Glutamatergic neuron (in vitro differentiated cells): Measurements from ENCODE around the gene PROCR. TPM values are rescaled to one million over a fixed set of nuclear protein-coding genes. Genes with fewer than 3 reads are reported as not detected.
"Not testable (repeated sequence)": the region's sequence is repeated elsewhere in the genome, so short reads cannot be mapped to it uniquely, and the experiment has no call there.

Source experiments
- DNase-seq: peaks from one replicate; pipeline ENCODE4 v3.0.0; 2022
- H3K27ac Mint-ChIP-seq: one replicate; pipeline ENCODE4 v1.8.0; 2020; ENCODE audit warnings: mild to moderate bottlenecking, mixed read lengths, inconsistent platforms; ENCODE audit not compliant: unreplicated experiment
- H3K27me3 Mint-ChIP-seq: one replicate; pipeline ENCODE4 v1.8.0; 2020; ENCODE audit warnings: mild to moderate bottlenecking, moderate library complexity, mixed read lengths, inconsistent platforms; ENCODE audit not compliant: unreplicated experiment
- H3K36me3 Mint-ChIP-seq: one replicate; pipeline ENCODE4 v1.8.0; 2020; ENCODE audit warnings: mild to moderate bottlenecking, mixed read lengths, inconsistent platforms; ENCODE audit not compliant: unreplicated experiment
- H3K4me1 Mint-ChIP-seq: one replicate; pipeline ENCODE4 v1.8.0; 2020; ENCODE audit warnings: mild to moderate bottlenecking, low read depth, mixed read lengths, inconsistent platforms; ENCODE audit not compliant: unreplicated experiment
- H3K4me3 Mint-ChIP-seq: one replicate; pipeline ENCODE4 v1.8.0; 2020; ENCODE audit warnings: mild to moderate bottlenecking, mixed read lengths, inconsistent platforms; ENCODE audit not compliant: unreplicated experiment
- H3K9me3 Mint-ChIP-seq: one replicate; pipeline ENCODE4 v1.8.0; 2020; ENCODE audit warnings: mild to moderate bottlenecking, moderate library complexity, mixed read lengths, inconsistent platforms; ENCODE audit not compliant: unreplicated experiment
- total RNA-seq: library from RNA; stranded (reverse); fragmentation: NEBNext Ultra II Directional; extraction: Animal tissue kit (Norgen Biotek cat#: 25700); gene quantifications from one replicate; pipeline ENCODE4 v1.2.1, GENCODE V29; 2021; ENCODE audit not compliant: unreplicated experiment
- TF ChIP-seq, protein P1 (sequence below): fragments of 200-600 bp; sonication (generic); IDR thresholded peaks from one replicate; pipeline ENCODE4 v1.5.0; 2021; ENCODE audit not compliant: partially characterized antibody, unreplicated experiment

The PROCR gene
- total RNA-seq, 1 donor from 2014 or later = 0.32 TPM

DNA sequence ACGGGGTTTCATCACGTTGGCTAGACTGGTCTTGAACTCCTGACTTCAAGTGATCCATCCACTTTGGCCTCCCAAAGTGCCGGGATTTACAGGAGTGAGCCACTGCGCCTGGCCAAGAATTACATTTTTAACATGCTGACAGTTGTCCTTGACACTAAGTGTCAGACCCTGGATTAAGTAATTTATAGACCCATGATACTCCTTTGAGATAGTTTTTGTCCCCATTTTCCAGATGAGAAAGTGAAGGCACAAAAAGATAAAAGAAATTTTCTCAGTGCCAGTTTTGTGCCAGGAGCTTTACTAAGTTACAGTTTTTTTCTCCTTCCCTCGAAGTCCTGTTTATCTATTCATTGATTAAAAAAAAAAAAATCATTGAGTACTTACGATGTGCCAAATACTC lies 14.9 kb upstream of the PROCR start:
- H3K36me3 Mint-ChIP-seq = no peaks in the 10 kb centered on the region
- no peaks in the 10 kb centered on the region for H3K27me3 Mint-ChIP-seq
- no peak for DNase-seq
- TF ChIP-seq, protein P1, sequence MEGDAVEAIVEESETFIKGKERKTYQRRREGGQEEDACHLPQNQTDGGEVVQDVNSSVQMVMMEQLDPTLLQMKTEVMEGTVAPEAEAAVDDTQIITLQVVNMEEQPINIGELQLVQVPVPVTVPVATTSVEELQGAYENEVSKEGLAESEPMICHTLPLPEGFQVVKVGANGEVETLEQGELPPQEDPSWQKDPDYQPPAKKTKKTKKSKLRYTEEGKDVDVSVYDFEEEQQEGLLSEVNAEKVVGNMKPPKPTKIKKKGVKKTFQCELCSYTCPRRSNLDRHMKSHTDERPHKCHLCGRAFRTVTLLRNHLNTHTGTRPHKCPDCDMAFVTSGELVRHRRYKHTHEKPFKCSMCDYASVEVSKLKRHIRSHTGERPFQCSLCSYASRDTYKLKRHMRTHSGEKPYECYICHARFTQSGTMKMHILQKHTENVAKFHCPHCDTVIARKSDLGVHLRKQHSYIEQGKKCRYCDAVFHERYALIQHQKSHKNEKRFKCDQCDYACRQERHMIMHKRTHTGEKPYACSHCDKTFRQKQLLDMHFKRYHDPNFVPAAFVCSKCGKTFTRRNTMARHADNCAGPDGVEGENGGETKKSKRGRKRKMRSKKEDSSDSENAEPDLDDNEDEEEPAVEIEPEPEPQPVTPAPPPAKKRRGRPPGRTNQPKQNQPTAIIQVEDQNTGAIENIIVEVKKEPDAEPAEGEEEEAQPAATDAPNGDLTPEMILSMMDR = no peak
- H3K4me3 Mint-ChIP-seq = no peak overlapping the region
- H3K4me1 Mint-ChIP-seq = no peaks in the 10 kb centered on the region
- H3K27ac Mint-ChIP-seq = no peak overlapping the region
- H3K9me3 Mint-ChIP-seq = no peaks in the 10 kb centered on the region

DNA sequence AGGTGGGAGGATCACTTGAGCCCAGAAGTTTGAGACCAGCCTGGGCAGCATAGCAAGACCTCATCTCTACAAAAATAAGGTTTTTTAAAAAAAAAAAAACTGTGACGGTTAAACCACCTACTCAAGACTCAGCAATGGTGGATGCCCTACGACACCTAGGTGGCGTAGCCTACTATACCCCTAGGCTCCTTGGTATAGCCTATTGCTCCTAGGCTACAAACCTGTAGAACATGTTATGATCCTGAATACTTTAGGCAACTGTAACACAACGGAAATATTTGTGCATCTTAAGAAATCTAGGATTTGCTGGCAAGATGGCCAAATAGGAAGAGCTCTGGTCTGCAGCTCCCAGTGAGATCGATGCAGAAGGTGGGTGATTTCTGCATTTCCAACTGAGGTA lies 11.5 kb upstream of the PROCR start:
- H3K4me3 Mint-ChIP-seq, H3K27ac Mint-ChIP-seq, H3K27me3 Mint-ChIP-seq, DNase-seq, H3K9me3 Mint-ChIP-seq, H3K36me3 Mint-ChIP-seq, H3K4me1 Mint-ChIP-seq: not testable (repeated sequence)

DNA sequence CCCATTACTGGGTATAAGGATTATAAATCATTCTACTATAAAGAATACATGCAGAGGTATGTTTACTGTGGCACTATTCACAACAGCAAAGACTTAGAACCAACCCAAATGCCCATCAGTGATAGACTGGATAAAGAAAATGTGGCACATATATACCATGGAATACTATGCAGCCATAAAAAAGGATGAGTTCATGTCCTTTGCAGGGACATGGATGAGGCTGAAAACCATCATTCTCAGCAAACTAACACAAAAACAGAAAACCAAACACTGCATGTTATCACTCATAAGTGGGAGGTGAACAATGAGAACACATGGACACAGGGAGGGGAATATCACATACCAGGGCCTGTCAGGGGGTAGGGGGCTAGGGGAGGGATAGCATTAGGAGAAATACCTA lies 7.3 kb upstream of the PROCR start:
- not testable (repeated sequence) for H3K36me3 Mint-ChIP-seq, DNase-seq, H3K4me3 Mint-ChIP-seq, H3K9me3 Mint-ChIP-seq, H3K27ac Mint-ChIP-seq, H3K27me3 Mint-ChIP-seq, H3K4me1 Mint-ChIP-seq

DNA sequence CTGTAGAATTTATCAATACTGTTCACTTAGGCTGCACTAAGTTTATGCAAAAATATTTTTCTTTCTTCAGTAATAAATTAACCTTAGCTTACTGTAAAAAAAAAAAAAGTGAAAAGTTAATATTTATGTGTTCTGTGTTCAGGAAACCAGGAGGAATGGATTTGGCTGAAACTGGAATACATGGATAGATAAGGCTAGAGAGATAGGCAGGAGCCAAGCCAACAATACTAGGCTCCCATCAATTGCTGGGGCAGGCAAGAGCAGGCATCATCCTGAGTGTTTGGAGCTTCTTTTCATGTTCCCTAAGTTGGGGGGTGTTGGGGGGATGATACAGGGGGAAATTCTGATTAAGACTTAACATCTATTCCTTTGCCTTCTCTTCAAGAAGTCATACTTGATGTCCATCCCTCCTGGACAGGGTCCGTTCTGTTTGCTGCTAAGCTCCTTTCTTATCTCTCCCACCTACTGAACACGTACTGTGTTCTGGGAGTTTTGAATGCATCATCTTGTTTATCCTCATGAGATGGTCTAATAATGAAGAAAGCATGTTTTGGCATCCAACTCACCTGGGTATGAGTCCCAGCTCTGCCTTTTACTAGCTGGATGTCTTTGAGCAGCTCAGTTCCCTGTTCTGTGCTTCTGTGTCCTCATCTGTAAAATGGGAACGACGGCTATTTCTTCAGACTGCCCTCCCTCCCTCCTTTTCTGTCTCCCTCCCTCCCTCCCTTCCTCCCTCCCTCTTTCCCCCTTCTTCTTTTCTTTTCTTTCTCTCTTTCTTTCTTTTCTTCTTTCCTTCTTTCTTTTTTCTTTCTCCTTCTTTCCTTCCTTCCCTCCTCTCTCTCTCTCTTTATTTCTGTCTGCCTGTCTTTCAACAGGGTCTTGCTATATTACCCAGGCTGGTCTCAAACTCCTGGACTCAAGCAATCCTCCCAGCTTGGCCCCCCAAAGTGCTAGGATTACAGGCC lies 6.4 kb upstream of the PROCR start:
- no peak for DNase-seq
- Mint-ChIP-seq H3K36me3 (no peaks in the 10 kb centered on the region), H3K4me3 (no peak overlapping the region), H3K9me3 (no peaks in the 10 kb centered on the region), H3K4me1 (no peaks in the 10 kb centered on the region), H3K27me3 (peaks cover 2% of the 10 kb centered on the region), H3K27ac (no peak overlapping the region)
- TF ChIP-seq, protein P1 = no peak

DNA sequence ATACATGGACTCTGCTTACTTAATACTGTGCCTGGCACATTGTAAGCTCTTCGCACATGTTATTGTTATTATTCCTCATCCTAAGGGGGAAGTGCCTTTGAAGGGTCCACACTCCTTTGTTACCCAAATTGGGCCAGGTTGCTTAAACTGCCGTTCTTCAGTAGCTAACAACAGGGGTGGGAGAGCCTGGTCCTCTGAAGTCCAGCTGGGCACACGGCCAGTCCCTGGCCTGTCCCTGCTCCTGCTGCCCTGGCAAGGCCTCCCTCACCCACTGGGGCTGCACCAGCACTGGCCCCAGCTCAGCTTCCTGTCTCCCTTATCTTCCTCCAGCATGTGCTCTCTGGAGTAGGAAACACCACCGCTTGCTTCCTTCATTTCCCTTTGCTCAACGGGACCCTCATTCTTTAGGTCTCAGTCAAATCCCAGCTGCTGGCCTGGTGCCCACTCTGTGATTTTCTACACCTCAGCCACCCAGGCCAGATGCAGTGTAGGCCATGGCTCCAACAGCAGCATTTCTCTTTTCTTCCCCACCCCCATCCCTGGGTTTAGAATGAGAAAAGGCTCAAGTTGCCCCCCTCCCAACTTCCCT lies 5.5 kb upstream of the PROCR start:
- DNase-seq = no peak
- Mint-ChIP-seq H3K27ac (no peak overlapping the region), H3K4me3 (no peak overlapping the region), H3K36me3 (no peaks in the 10 kb centered on the region), H3K4me1 (no peaks in the 10 kb centered on the region), H3K27me3 (peaks cover 2% of the 10 kb centered on the region), H3K9me3 (no peaks in the 10 kb centered on the region)
- TF ChIP-seq, protein P1 = no peak

DNA sequence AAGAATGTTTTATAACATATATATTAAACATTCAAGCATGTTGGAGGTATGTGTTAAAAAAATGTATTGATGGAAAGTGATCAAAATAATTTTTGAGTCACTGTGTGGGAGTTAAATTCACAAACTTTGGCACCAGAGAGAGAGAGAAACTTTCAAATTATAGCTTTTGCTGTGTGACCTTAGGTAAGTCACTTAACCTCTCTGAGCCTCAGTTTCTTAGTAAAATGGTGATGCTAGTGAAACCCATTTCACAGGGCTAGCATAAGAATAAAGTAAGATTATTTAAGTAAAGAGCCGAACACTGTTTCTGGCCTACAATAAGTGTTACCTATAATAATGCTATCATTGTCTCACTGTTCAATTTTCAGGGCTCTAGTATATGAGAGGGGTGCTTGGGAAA lies 4.1 kb upstream of the PROCR start:
- DNase-seq = no peak
- Mint-ChIP-seq H3K4me3 (no peak overlapping the region), H3K27ac (no peak overlapping the region), H3K36me3 (no peaks in the 10 kb centered on the region), H3K27me3 (peaks cover 6% of the 10 kb centered on the region), H3K9me3 (no peaks in the 10 kb centered on the region), H3K4me1 (peaks cover 4% of the 10 kb centered on the region)
- TF ChIP-seq, protein P1 = no peak

DNA sequence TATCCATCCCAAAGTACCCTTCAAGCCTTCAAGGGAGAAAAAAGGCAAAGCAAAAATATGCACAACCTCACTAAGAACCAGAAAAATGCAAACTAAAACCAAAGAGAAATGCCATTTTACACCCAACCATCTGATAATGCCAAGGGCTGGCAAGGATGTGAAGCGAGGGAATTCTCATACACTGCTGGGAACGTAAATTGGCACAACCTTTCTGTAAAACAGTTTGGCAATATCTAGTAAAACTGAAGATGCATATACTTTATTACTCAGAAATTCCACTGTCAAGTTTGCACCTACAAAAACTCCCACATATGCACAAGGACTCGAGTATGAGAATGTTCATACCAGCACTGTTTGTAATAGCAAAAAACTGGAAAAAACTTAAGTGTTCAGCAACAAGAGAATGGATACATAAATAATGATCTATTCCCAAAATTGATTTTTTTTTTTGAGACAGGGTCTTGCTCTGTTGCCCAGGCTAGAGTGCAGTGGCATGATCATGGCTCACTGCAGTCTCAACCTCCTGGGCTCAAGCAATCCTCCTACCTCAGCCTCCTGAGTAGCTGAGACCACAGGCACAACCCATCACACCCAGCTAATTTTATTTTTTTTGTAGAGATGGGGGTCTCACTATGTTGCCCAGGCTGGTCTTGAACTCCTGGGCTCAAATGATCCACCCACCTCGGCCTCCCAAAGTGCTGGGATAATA lies 3.0 kb upstream of the PROCR start:
- not testable (repeated sequence) for H3K4me1 Mint-ChIP-seq, H3K4me3 Mint-ChIP-seq, H3K27ac Mint-ChIP-seq, DNase-seq, H3K9me3 Mint-ChIP-seq, H3K27me3 Mint-ChIP-seq, H3K36me3 Mint-ChIP-seq
